GM18511 (cell line): ENCODE data around the gene SLC25A28.
"Not testable (repeated sequence)": the region's sequence is repeated elsewhere in the genome, so short reads cannot be mapped to it uniquely, and the experiment has no call there.

ENCODE experiments used
- ATAC-seq: cut with Tn5 transposase; IDR thresholded peaks from one replicate; pipeline ENCODE4 v1.9.1; 2021; ENCODE audit warnings: mild to moderate bottlenecking, moderate library complexity; ENCODE audit not compliant: unreplicated experiment

The SLC25A28 gene

DNA sequence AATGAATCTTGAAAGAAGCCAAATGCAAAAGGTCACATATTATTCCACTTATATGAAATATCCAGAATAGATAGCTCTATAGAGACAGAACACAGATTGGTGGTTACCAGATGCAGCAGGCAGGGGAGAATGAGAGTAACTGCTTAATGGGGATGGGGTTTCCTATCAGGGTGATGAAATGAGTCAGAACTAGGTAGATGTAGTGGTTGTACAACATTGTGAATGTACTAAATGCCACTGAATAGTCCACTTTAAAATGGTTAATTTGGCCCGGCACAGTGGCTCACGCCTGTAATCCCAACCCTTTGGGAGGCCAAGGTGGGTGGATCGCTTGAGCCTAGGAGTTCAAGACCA, 9.4 kb upstream of the SLC25A28 start:
- peak; percentile 62 for ATAC-seq

DNA sequence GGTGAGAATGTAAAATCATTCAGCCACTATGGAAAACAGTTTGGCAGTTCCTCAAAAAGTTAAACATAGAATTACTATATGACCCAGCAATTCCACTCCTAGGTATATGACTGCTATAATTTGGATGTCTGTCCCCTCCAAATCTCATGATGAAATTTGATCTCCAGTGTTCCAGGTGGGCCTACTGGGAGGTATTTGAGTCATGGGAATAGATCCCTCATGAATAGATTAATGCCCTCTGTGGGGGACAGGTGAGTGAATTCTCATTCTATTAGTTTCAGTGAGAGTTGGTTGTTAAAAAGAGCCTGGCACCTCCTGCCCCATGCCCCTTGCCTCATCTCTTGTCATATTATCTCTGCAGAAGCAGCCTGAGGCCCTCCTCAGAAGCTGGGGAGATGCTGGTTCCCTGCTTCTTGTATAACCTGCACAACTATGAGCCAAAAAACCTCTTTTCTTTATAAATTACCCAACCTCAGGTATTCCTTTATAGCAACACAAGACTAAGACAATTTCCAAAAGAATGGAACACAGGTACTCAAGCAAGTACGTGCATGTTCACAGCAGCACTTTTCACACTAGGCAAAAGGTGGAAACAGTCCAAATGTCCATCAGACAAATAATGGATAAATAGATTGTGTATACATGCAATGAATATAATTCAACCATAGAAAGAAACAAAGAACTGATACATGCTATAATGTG, 8.8 kb upstream of the SLC25A28 start:
- ATAC-seq: no peak

GRCh38 chr10:99625124-99625523, 4.9 kb upstream of the SLC25A28 start:
- not testable (repeated sequence) for ATAC-seq

GRCh38 chr10:99623919-99624318, 3.7 kb upstream of the SLC25A28 start:
- ATAC-seq: no peak

DNA sequence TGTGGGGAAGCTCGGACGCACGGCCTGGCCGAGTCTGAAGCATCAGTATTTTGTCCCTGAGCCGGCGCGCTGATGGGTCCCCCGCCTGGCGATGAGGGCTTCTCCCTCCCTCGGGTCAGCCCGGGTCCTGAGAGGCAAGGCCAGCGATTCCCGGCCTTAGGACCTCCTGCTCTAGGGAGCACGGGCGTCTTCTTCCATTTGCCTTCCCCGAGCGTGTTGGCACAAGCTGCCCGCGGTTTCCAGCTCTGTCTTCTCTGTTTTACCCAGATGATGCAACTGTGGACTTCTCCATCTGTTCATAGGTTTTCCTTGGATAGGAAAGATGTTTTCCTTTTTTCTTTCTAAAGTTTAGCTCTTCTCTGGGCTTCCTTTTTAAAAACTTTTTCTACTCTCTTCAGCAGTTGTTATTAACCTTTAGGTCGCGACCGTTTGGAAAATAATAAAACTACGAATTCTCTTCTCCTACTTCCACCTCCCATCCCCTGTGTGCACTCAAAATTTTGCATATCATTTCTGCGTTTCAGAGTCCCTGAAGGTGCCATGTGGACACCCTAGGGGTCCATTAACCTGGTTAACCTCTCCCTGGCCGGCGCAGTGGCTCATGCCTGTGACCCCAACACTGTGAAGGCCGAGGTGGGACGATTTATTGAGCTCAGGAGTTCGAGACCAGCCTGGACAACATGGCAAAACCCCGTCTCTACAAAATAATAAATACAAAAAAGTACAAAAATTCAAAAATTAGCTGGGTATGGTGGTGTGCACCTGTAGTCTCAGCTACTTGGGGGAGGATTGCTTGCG, 1.4 kb upstream of the SLC25A28 start:
- no peak for ATAC-seq

DNA sequence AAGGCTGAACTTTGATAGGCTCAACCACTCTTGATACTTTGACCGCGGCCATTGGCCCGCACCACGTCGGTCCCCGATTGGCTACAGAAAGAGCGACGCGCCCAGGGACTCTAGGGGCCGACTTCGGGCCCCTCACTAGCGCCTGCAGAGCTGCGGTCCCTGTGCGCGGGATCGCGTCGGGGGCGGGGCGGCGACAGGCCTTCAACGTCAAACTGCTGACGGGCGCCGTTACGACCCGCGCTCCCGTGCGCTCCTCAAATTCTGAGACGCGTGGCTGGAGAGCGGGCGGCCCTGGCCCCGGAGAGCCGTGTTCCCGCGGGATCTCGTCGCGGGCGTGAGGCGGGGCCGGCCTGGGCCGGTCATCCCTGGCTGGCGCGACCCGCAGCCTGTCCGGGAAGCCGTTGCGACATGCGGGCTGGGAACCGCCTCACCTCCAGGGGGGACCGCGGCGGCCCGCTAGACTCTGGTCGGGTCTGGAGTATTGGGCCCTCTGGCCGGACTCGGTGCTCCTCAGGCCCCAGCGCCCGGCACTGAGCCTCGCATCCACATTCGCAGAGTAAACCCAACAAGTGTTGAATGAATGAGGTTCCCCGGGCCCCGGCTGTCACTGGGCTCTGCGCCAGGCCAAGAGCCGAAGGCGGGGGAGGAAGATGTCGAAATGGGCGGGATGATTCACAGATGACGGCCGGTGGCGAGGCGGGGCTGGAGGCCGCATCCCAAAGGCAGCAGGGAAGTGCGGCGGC, 643 bp upstream of the SLC25A28 start:
- ATAC-seq: peak; percentile 88

DNA sequence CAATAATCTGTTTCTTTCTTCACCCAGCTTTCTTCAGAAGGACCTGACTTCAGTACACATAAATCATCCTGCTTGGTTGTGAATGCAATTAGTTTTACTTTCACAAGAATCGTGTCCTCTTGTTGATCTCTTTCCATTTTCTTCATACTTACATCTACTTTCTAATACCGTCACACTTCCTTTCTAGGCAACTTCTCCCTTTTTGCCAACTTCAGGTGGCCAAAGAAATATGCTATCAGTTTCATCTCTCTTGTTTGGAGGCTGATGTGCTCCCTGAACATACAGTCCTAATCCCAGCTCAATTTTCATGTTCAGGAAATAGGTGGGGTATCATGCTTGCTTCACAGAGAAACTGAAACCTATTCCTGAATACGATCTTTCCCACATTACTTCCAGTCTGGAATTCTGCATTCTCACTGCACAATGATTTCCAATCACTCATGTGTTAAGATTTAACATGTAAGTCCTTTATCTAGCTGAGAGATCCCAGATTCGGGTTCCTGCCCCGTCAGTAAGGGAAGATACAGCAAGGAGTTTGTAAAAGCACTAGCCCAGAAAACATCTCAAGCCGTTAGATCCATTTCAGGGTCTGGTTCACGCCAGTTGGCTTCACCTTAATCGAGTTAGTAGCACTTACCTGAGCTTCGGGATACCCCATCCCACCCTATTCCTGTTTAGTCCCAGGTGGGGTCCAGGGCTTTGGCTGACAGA, 994 bp downstream of the SLC25A28 start:
- ATAC-seq: no peak

DNA sequence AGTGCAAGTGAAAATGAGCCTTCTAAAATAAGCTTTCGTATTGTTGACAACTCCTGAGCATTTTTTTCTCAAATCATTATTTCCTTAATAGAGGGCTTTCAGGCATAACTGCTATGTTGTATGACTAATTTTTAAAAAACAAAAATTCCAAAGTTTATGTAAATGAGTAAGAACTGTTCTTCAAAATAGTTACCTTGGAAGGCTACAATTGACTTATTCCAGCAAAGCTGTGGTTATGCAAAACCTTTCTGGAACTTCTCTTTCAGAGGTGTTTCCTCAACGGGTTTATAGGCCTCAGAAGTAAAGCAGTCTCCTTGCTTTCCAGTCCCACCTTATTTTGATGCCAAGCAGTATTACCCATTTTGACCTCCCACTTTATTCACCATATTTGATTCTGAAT, 2.5 kb downstream of the SLC25A28 start:
- ATAC-seq: no peak

DNA sequence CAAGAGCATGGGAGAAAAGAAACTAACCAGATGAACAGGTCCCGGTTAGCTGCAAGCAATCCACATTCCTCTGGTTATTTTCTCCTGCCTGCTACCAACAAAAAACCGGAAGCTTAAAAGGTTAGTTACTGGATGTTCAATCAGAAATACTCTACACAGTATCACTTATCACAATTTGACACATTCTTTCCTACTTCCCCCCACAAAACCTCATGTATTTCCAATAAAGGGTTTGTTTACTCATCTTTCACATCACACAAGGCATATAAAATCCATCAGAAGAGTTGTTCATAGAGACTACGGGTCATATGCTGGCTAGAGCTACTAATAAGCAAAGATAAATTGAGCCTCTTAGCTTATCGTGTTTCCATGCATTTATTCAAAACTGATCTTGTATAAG, 4.8 kb downstream of the SLC25A28 start:
- no peak for ATAC-seq

GRCh38 chr10:99612167-99612831, 7.9 kb downstream of the SLC25A28 start:
- ATAC-seq: no peak

- ATAC-seq: no peak
These were observed 8.9 kb downstream of the SLC25A28 start for GRCh38 chr10:99611326-99611725.

DNA sequence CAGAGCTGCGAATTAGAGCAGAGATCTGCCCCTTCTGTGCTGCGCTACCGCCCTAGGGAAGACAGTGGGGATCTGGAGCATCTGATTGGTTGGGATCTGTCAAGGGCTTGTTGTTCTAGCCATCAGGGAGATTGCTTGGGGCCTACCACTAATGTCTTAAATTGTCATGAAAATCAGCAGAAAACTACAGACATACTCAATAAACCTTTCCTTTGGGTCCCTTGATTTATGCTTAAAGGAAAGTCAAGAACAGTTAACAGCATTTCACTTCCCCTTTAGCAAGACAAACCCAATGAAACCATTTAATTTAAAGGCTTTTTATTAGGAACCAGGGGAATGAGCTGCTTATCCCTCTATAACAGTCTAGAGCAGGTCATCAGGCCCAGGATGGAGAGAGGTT, 10.0 kb downstream of the SLC25A28 start:
- ATAC-seq: no peak

GRCh38 chr10:99609186-99609585, 11.1 kb downstream of the SLC25A28 start:
- ATAC-seq: no peak

DNA sequence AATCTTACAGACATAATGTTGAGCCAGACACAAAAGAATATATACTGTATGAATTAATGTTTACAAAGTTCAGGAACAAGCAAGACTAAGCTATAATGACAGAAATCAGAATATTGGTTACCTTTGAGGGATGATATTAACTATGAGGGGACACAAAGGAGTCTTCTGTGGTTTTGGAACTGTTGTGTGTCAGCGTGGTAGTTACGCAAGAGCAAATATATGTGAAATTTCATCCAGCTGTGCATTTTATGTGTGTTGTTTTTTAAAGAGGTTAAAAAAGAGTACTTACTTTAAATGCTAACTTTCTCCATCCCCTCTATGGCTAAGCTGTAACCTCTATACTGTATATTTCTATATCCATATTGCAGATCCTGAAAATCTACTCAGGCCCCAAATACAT, 14.9 kb downstream of the SLC25A28 start:
- no peak for ATAC-seq

- no peak for ATAC-seq
These were observed 15.4 kb downstream of the SLC25A28 start for GRCh38 chr10:99604862-99605261.

- no peak for ATAC-seq
These were observed 21.3 kb downstream of the SLC25A28 start for GRCh38 chr10:99598781-99599509.

DNA sequence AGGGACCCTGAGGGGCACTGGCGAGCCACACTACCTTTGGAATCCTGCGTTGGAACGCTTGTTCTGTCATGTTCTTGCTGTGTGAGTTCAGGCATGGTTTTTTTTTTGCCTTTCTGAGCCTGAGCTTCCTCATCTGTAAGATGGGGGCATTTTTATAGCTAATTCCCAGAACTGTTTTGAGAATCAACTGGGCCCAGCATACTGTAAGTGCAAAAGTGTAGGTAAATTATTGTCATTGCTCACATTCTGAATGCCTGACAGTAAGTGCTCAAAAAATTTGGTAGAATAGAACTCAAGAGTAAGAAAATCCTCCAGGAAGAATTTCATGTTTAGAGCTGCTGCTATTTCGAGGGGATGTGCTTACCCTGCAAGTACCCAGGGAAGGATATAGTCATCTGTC, 22.2 kb downstream of the SLC25A28 start:
- no peak for ATAC-seq

GRCh38 chr10:99596708-99597107, 23.5 kb downstream of the SLC25A28 start:
- not testable (repeated sequence) for ATAC-seq

GRCh38 chr10:99595770-99596465, 24.3 kb downstream of the SLC25A28 start:
- ATAC-seq: no peak
